Neural cell (in vitro differentiated cells): ENCODE results near the gene VPS33A. TPM values are rescaled to one million over a fixed set of nuclear protein-coding genes. Genes with fewer than 3 reads are reported as not detected.
A peak's percentile ranks its signal among the peaks of the same experiment; 100 is the strongest.

ENCODE experiments used
- H2AFZ ChIP-seq: fragments of 200-600, 300-800 bp; sonication (generic), shearing (Covaris generic); 2 replicates; pipeline ENCODE4 v1.6.0; 2014; ENCODE audit warnings: low read depth, mild to moderate bottlenecking, antibody characterized with exemption, low read length, moderate library complexity
- H3F3A ChIP-seq: fragments of 200-600 bp; shearing (Covaris generic); 2 replicates; pipeline ENCODE4 v1.6.1; 2016; ENCODE audit warnings: mild to moderate bottlenecking, moderate library complexity, mixed read lengths, antibody characterized with exemption, low read length; ENCODE audit not compliant: insufficient read depth, poor library complexity, severe bottlenecking
- H3K27ac ChIP-seq: fragments of 200-600, 300-800 bp; sonication (generic), shearing (Covaris generic); 2 replicates; pipeline ENCODE4 v1.5.1; 2014; ENCODE audit warnings: mild to moderate bottlenecking, low read length, moderate library complexity
- H3K27me3 ChIP-seq: fragments of 300-800, 200-600 bp; sonication (generic), shearing (Covaris generic); 2 replicates; pipeline ENCODE4 v1.6.0; 2014; ENCODE audit warnings: mild to moderate bottlenecking, low read depth, low read length, moderate library complexity; ENCODE audit not compliant: insufficient read depth
- H3K36me3 ChIP-seq: fragments of 300-800, 200-600 bp; sonication (generic), shearing (Covaris generic); 2 replicates; pipeline ENCODE4 v1.5.1; 2014; ENCODE audit warnings: mild to moderate bottlenecking, antibody characterized with exemption, low read length, moderate library complexity; ENCODE audit not compliant: insufficient read depth
- H3K4me2 ChIP-seq: fragments of 300-800, 200-600 bp; sonication (generic), shearing (Covaris generic); 2 replicates; pipeline ENCODE4 v1.6.0; 2014; ENCODE audit warnings: mild to moderate bottlenecking, low read length
- H3K4me3 ChIP-seq: fragments of 300-800, 200-600 bp; sonication (generic), shearing (Covaris generic); 2 replicates; pipeline ENCODE4 v1.5.1; 2014; ENCODE audit warnings: mild to moderate bottlenecking, low read length, moderate library complexity
- H3K79me2 ChIP-seq: fragments of 200-600 bp; shearing (Covaris generic); replicated peaks from 2 replicates; pipeline ENCODE4 v1.6.0; 2014; ENCODE audit warnings: mild to moderate bottlenecking, low read length, moderate library complexity; ENCODE audit not compliant: insufficient read depth
- H3K9ac ChIP-seq: fragments of 300-800, 200-600 bp; sonication (generic), shearing (Covaris generic); 2 replicates; pipeline ENCODE4 v1.6.1; 2016; ENCODE audit warnings: mild to moderate bottlenecking, low read length, mixed read lengths
- H3K9me2 ChIP-seq: fragments of 200-600 bp; shearing (Covaris generic); 2 replicates; pipeline ENCODE4 v1.6.1; 2016; ENCODE audit warnings: mild to moderate bottlenecking, low read length, mixed read lengths; ENCODE audit not compliant: insufficient read depth
- H3K9me3 ChIP-seq: fragments of 200-600, 300-800 bp; sonication (generic), shearing (Covaris generic); 2 replicates; pipeline ENCODE4 v1.6.1; 2016; ENCODE audit warnings: mild to moderate bottlenecking, mixed run types, low read length, moderate library complexity, mixed read lengths
- H4K20me1 ChIP-seq: fragments of 200-600 bp; shearing (Covaris generic); 2 replicates; pipeline ENCODE4 v1.6.1; 2016; ENCODE audit warnings: mild to moderate bottlenecking, mixed run types; ENCODE audit not compliant: insufficient read depth
- EP300 ChIP-seq: fragments of 450-650 bp; conservative IDR thresholded peaks from 2 replicates; pipeline ENCODE4 v1.6.1; 2014; ENCODE audit warnings: antibody characterized with exemption, mild to moderate bottlenecking, moderate library complexity; ENCODE audit not compliant: poor library complexity, severe bottlenecking
- EZH2 ChIP-seq: fragments of 200-600, 300-800 bp; shearing (Covaris generic), sonication (generic); IDR thresholded peaks from 2 replicates; pipeline ENCODE4 v1.6.1; 2014; ENCODE audit warnings: antibody characterized with exemption, low read length, borderline replicate concordance, mild to moderate bottlenecking; ENCODE audit not compliant: insufficient read depth, poor library complexity, severe bottlenecking
- MXI1 ChIP-seq: fragments of 450-650 bp; conservative IDR thresholded peaks from 2 replicates; pipeline ENCODE4 v1.6.1; 2014; ENCODE audit warnings: antibody characterized with exemption, mild to moderate bottlenecking; ENCODE audit not compliant: poor library complexity, severe bottlenecking
- POLR2AphosphoS5 ChIP-seq: IDR thresholded peaks from 2 replicates; pipeline ENCODE4 v1.6.1; 2012
- RAD21 ChIP-seq: fragments of 450-650 bp; conservative IDR thresholded peaks from 2 replicates; pipeline ENCODE4 v1.6.1; 2014; ENCODE audit warnings: antibody characterized with exemption, mild to moderate bottlenecking, moderate library complexity
- SMC3 ChIP-seq: fragments of 450-650 bp; conservative IDR thresholded peaks from 2 replicates; pipeline ENCODE4 v1.6.1; 2014; ENCODE audit warnings: antibody characterized with exemption, mild to moderate bottlenecking, moderate library complexity; ENCODE audit not compliant: poor library complexity
- TAF1 ChIP-seq: IDR thresholded peaks from 2 replicates; pipeline ENCODE4 v1.6.1; 2012; ENCODE audit warnings: low read depth
- polyA plus RNA-seq: library from polyadenylated mRNA; depleted of rRNA; stranded (reverse); fragments of >200 nt; gene quantifications from 2 replicates; pipeline ENCODE4 v1.2.3, GENCODE V29; 2014
- TF ChIP-seq, protein P1 (sequence below): IDR thresholded peaks from 2 replicates; pipeline ENCODE4 v1.6.1; 2012; ENCODE audit warnings: borderline replicate concordance
- TF ChIP-seq, protein P2 (sequence below): fragments of 450-650 bp; IDR thresholded peaks from 2 replicates; pipeline ENCODE4 v1.5.1; 2014; ENCODE audit warnings: antibody characterized with exemption, mild to moderate bottlenecking, moderate library complexity; ENCODE audit not compliant: poor library complexity, severe bottlenecking

The VPS33A gene
- polyA plus RNA-seq, 1 donor from 2014 or later: 40.9 TPM

- Histone ChIP-seq H3K79me2 (no peaks in the 10 kb centered on the region), H3K9me3 (no peaks in the 10 kb centered on the region), H3K36me3 (no peaks in the 10 kb centered on the region), H3K9ac (peak overlapping the region; percentile 22), H3K4me2 (no peak overlapping the region), H3K9me2 (no peaks in the 10 kb centered on the region), H3K4me3 (peak overlapping the region; percentile 54), H4K20me1 (no peaks in the 10 kb centered on the region), H2AFZ (no peak overlapping the region), H3F3A (no peaks in the 10 kb centered on the region), H3K27ac (peak overlapping the region; percentile 56), H3K27me3 (no peaks in the 10 kb centered on the region)
- no peak for TF ChIP-seq SMC3
- no peak for TF ChIP-seq EZH2
- no peak for TF ChIP-seq TAF1
- TF ChIP-seq, protein P1, sequence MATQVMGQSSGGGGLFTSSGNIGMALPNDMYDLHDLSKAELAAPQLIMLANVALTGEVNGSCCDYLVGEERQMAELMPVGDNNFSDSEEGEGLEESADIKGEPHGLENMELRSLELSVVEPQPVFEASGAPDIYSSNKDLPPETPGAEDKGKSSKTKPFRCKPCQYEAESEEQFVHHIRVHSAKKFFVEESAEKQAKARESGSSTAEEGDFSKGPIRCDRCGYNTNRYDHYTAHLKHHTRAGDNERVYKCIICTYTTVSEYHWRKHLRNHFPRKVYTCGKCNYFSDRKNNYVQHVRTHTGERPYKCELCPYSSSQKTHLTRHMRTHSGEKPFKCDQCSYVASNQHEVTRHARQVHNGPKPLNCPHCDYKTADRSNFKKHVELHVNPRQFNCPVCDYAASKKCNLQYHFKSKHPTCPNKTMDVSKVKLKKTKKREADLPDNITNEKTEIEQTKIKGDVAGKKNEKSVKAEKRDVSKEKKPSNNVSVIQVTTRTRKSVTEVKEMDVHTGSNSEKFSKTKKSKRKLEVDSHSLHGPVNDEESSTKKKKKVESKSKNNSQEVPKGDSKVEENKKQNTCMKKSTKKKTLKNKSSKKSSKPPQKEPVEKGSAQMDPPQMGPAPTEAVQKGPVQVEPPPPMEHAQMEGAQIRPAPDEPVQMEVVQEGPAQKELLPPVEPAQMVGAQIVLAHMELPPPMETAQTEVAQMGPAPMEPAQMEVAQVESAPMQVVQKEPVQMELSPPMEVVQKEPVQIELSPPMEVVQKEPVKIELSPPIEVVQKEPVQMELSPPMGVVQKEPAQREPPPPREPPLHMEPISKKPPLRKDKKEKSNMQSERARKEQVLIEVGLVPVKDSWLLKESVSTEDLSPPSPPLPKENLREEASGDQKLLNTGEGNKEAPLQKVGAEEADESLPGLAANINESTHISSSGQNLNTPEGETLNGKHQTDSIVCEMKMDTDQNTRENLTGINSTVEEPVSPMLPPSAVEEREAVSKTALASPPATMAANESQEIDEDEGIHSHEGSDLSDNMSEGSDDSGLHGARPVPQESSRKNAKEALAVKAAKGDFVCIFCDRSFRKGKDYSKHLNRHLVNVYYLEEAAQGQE: no peak
- TF ChIP-seq, protein P2, sequence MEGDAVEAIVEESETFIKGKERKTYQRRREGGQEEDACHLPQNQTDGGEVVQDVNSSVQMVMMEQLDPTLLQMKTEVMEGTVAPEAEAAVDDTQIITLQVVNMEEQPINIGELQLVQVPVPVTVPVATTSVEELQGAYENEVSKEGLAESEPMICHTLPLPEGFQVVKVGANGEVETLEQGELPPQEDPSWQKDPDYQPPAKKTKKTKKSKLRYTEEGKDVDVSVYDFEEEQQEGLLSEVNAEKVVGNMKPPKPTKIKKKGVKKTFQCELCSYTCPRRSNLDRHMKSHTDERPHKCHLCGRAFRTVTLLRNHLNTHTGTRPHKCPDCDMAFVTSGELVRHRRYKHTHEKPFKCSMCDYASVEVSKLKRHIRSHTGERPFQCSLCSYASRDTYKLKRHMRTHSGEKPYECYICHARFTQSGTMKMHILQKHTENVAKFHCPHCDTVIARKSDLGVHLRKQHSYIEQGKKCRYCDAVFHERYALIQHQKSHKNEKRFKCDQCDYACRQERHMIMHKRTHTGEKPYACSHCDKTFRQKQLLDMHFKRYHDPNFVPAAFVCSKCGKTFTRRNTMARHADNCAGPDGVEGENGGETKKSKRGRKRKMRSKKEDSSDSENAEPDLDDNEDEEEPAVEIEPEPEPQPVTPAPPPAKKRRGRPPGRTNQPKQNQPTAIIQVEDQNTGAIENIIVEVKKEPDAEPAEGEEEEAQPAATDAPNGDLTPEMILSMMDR: no peak
- no peak for TF ChIP-seq EP300
- TF ChIP-seq MXI1: no peak
- TF ChIP-seq RAD21: no peak
- TF ChIP-seq POLR2AphosphoS5: no peak
These were observed 43.3 kb upstream of the VPS33A start for GRCh38 chr12:122309564-122310121.

DNA sequence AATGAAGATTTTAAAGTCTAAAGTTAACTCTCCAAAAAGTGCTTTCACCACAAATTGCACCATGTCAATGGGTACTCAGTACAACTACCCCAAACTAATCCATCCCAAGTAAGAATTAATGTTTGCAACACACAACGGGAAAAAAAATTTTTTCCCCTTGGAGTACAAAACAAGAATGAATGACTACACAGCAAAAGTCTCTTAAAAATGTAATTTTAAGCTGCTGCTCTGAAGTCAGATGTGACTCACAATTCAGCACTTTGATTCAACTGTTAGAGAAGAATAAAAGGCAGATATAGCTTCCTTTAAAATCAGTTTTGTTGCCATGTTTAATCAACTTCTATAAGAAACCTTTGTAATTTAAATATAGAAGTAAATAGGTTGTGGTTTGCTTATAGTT is 42.5 kb upstream of the VPS33A start:
- no peaks in the 10 kb centered on the region for H3K9me2 ChIP-seq
- H3K36me3 ChIP-seq: no peaks in the 10 kb centered on the region
- H3K4me2 ChIP-seq: no peak overlapping the region
- no peak overlapping the region for H2AFZ ChIP-seq
- no peaks in the 10 kb centered on the region for H3K9me3 ChIP-seq
- peak overlapping the region; percentile 28 for H3K4me3 ChIP-seq
- H3K79me2 ChIP-seq: no peaks in the 10 kb centered on the region
- H3F3A ChIP-seq: no peaks in the 10 kb centered on the region
- H4K20me1 ChIP-seq: no peaks in the 10 kb centered on the region
- no peaks in the 10 kb centered on the region for H3K27me3 ChIP-seq
- H3K9ac ChIP-seq: no peak overlapping the region
- H3K27ac ChIP-seq: peak overlapping the region; percentile 56
- TF ChIP-seq SMC3: no peak
- TF ChIP-seq, protein P1: no peak
- TF ChIP-seq, protein P2: no peak
- TF ChIP-seq EZH2: no peak
- no peak for TF ChIP-seq RAD21
- TF ChIP-seq POLR2AphosphoS5: no peak
- TF ChIP-seq MXI1: no peak
- no peak for TF ChIP-seq EP300
